Stimulated activated CD8-positive, alpha-beta memory T cell treated with anti-CD3 and anti-CD28 coated beads, Interleukin-15, amount 100 ng/mL, for 4 hours (primary cell): Measurements from ENCODE around the gene DNAH1.
"Not testable (repeated sequence)": the region's sequence is repeated elsewhere in the genome, so short reads cannot be mapped to it uniquely, and the experiment has no call there.

Experiments used
- DNase-seq, 2 donors: peaks; one replicate each; pipeline ENCODE4 v3.0.0-alpha.2; 2020; ENCODE audit warnings: low read depth in 2 of 2

The DNAH1 gene

GRCh38 chr3:52331906-52332305 is 15.8 kb downstream of the DNAH1 start:
- no peak for DNase-seq

DNA sequence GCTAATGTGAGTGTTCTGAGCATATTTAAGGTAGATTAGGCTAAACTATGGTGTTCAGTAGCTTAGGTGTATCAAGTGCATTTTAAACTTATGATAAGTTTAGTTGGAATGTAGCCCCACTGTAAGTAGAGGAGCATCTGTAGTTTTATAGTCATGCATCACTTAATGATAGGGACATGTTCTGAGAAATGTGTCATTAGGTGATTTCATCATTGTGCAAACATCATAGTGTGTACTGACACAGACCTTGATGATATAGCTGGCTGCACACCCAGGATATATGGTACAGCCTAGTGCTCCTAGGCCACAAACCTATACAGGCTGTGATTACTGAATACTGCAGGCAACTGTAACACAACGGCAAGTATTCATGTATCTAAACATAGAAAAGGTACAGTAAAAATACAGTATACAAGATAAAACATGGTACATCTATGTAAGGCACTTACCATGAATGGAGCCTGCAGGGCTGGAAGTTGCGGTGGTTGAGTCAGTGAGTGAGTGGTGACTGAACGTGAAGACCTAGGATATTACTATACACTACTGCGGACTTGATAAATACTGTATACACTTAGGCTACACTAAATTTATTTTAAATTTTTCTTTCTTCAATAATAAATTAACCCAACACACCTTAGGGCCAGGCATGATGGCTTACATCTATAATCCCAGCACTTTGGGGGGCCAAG is 17.9 kb downstream of the DNAH1 start:
- no peak for DNase-seq

GRCh38 chr3:52338131-52338530 is 22.0 kb downstream of the DNAH1 start:
- DNase-seq, result not testable (repeated sequence)

GRCh38 chr3:52339612-52340011 is 23.5 kb downstream of the DNAH1 start:
- peak in 1 of 2 donors; percentile 3 for DNase-seq

- no peak for DNase-seq
Measured at GRCh38 chr3:52341123-52341522, 25.0 kb downstream of the DNAH1 start.

GRCh38 chr3:52343946-52344600 is 28.0 kb downstream of the DNAH1 start:
- no peak for DNase-seq

DNA sequence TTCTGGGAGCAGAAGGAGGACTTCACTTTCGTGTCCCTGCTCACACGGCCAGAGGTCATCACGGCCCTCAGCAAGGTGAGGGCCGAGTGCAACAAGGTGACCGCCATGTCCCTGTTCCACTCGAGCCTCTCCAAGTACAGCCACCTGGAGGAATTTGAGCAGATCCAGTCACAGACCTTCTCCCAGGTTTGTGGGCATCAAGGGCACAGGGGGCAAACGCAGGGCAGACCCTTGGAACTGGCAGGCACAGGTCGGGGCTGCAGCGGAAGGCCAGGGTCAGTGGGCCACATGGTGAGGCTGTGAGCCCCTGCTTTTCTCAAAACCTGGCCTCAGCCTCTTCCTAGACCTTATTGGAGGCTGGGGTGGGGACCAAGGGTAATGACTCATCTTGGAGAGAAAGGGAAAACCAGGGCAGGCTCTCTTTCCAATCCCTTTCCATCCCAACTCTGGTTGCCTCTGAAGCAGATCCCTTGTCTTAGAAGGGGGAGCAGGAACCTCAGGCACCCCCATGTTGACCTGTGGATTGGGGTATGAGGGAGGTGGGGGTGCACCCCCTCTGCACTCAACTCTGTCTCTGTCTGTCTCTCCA is 29.5 kb downstream of the DNAH1 start:
- DNase-seq, result no peak

DNA sequence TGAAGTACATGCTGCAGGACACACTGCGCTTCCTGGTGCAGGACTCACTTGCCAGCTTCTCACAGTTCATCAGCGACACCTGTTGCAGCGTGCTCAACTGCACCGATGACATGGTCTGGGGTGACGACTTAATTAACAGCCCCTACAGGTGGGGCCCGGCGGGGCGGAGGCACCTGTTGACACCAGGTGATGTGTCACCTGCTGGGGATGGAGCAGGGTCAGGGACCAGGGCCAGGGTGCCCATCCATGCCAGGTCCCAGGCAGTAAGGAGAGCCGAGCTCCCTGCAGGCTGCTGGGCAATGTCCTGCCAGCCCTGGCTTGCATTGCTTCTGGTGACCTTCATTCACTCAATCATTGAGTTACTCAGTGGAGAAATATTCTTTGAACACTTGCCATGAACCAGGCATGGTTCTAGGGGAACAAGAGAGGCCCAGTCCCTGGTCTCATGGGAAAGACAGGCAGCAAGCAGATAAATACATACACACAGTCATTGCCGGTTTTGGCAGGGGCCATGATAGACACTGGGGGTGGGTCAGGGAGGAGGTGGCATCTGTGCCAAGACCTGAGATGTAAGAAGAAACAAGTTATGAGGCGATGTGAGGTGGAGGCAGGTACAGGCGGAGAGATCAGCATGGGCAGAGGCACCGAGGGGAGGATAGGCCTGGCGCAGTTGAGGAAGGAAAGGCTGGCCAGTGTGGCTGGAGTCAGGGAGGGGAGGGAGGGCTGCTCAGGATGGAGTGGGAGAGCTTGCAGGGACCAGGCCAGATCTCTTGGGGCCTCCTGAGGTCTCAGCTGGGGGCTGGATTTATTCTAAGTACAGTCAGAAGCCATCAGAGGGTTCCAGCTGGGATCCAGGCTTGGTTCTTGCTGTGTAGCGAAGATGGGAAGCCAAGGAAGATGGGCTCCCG is 30.8 kb downstream of the DNAH1 start:
- no peak for DNase-seq

DNA sequence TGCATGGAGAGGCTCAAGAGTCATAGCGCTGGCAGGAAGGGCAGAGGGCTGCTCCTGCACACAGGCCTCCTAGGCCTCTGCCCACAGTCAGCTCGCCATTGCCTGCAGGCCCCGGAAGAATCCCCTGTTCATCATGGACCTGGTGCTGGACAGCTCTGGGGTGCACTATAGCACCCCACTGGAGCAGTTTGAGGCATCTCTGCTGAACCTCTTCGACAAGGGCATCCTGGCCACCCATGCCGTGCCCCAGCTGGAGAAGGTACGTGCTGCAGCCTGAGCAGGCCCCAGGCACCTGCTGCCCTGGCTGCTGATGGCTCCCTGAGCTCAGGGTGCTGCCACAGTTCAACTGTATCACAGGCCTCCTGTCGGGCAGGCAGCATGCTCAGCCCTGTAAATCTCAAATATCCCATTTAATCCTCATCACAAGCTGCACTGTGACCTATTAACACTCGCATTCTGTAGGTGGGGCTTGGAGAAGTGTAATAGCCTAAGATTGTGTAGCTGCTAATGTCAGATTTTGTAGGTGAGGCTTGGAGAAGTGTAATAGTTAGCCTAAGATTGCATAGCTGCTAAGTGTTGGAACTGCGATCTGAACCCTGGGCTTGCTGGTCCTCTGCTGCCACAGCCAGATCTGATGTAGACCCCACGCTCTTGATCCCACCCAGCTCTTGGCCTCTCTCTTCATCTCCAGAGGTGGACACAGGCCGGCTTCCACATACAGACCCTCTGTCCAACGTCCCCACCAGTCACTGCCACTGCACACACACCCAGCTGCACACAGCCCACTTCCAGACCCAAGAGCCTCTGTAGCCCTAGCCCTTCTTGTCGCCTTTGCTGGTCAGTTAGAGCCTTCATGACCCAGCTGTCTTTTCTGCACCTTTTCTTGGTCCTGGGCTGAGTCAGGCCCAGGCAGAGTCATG is 31.9 kb downstream of the DNAH1 start:
- DNase-seq, result no peak

DNA sequence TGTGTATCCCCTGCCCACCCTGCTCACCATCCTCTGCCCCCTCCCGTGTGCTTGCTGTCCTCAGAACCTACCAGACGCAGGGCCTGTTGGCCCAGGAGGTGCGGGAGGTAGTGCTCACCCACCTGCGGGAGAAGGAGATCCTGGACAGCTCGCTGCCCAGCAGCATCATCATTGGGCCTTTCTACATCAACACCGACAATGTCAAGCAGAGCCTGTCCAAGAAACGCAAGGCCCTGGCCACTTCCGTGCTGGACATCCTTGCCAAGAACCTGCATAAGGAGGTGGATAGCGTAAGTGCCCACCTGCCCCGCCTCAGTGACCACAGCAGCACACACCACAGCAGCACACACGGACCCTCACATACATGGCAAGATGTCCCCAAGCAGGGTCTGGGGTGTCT is 33.0 kb downstream of the DNAH1 start:
- no peak for DNase-seq

GRCh38 chr3:52349611-52350395 is 33.7 kb downstream of the DNAH1 start:
- DNase-seq, result no peak

GRCh38 chr3:52350416-52350815 is 34.3 kb downstream of the DNAH1 start:
- DNase-seq, result no peak

- DNase-seq, result no peak
Measured at GRCh38 chr3:52350981-52351761, 35.1 kb downstream of the DNAH1 start.

DNA sequence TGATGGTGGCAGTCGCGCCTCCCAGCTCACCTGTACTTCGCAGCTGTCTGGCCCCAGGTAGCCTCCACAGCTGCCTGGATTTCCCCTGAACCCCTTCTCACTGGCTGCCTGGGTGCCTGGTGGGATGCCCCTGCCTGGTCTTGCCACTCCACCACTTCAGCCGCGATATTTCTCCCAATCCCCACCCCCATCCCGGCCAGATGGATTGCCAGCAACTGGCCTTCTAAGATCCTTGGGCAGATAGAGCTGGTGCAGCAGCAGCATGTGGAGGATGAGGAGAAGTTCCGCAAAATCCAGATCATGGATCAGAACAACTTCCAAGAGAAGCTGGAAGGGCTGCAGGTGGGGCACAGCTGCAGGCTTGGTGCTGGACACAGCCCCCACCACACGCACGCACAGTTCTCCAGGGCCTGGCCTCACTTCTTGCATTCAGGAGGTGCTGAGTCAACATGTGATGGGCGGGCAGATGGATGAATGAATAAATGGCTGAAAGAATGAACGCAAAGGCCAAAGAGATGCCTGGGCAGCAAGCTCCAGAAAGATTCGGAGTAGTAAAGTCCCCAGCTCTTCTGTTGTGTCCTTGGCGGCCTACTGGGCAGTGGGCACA is 35.7 kb downstream of the DNAH1 start:
- no peak for DNase-seq

- DNase-seq, result no peak
Measured at GRCh38 chr3:52352566-52352965, 36.4 kb downstream of the DNAH1 start.

GRCh38 chr3:52353291-52353855 is 37.3 kb downstream of the DNAH1 start:
- DNase-seq, result no peak

- no peak for DNase-seq
Measured at GRCh38 chr3:52354676-52355075, 38.6 kb downstream of the DNAH1 start.

GRCh38 chr3:52355526-52355925 is 39.4 kb downstream of the DNAH1 start:
- DNase-seq, result no peak

DNA sequence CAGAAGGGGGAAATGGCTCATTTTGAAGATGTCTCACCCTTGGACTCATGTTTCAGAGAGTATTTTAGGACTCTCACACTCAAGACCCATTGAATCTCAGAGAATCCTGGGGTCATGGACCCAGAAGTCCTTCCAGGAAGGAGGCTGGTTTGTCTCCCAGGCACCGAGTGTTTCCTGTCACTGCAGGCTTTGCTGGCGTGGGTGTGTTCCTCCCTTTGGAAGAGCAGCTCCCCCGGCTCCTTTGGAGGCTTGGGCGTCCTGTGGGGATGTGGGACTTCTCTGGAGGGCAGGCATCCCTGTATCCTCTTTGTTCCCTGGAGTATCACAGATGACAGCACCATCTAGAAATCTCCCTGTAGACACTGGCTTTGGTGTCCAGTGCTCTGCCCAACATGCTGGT is 40.0 kb downstream of the DNAH1 start:
- DNase-seq, result no peak
